ACC112 (cell line): ENCODE measurements around the gene GUCA2A.

Experiments
- H2AFZ ChIP-seq: fragments of 200-600 bp; sonication (generic); one replicate; pipeline ENCODE4 v1.6.0; 2017; ENCODE audit warnings: antibody characterized with exemption, low read length; ENCODE audit not compliant: unreplicated experiment
- H3K27ac ChIP-seq: fragments of 200-600 bp; sonication (generic); 2 replicates; pipeline ENCODE4 v1.5.1; 2014; ENCODE audit warnings: low read depth, mild to moderate bottlenecking, antibody characterized with exemption, low read length, moderate library complexity
- H3K27me3 ChIP-seq: fragments of 200-600 bp; sonication (generic); 2 replicates; pipeline ENCODE4 v1.6.1; 2014; ENCODE audit warnings: mild to moderate bottlenecking, antibody characterized with exemption, low read length, moderate library complexity, mixed read lengths; ENCODE audit not compliant: insufficient read depth
- H3K36me3 ChIP-seq: fragments of 200-600 bp; sonication (generic); 2 replicates; pipeline ENCODE4 v1.6.1; 2016; ENCODE audit warnings: mild to moderate bottlenecking, antibody characterized with exemption, low read length, moderate library complexity, mixed read lengths; ENCODE audit not compliant: insufficient read depth
- H3K4me1 ChIP-seq: fragments of 200-600 bp; sonication (generic); one replicate; pipeline ENCODE4 v1.6.1; 2016; ENCODE audit warnings: low read length, mixed read lengths; ENCODE audit not compliant: insufficient read depth, unreplicated experiment, control insufficient read depth
- H3K4me3 ChIP-seq: fragments of 200-600 bp; sonication (generic); 2 replicates; pipeline ENCODE4 v1.5.1; 2014; ENCODE audit warnings: mild to moderate bottlenecking, low read depth, low read length
- H3K79me2 ChIP-seq: fragments of 200-600 bp; sonication (generic); one replicate; pipeline ENCODE4 v1.6.0; 2016; ENCODE audit warnings: low read length; ENCODE audit not compliant: control insufficient read depth, unreplicated experiment, insufficient read depth

GUCA2A gene

GRCh38 chr1:42143896-42144710 is 20.4 kb downstream of the GUCA2A start:
- H3K4me3 ChIP-seq = no peak overlapping the region
- H3K4me1 ChIP-seq = no peaks in the 10 kb centered on the region
- no peak overlapping the region for H2AFZ ChIP-seq
- peaks cover 94% of the 10 kb centered on the region for H3K27me3 ChIP-seq
- no peaks in the 10 kb centered on the region for H3K36me3 ChIP-seq
- no peak overlapping the region for H3K27ac ChIP-seq
- no peaks in the 10 kb centered on the region for H3K79me2 ChIP-seq

- no peaks in the 10 kb centered on the region for H3K36me3 ChIP-seq
- H3K4me1 ChIP-seq = no peaks in the 10 kb centered on the region
- no peaks in the 10 kb centered on the region for H3K79me2 ChIP-seq
- H3K27ac ChIP-seq = no peak overlapping the region
- H2AFZ ChIP-seq = no peak overlapping the region
- peaks cover 94% of the 10 kb centered on the region for H3K27me3 ChIP-seq
- H3K4me3 ChIP-seq = no peak overlapping the region
Observed at GRCh38 chr1:42142894-42143675, 21.5 kb downstream of the GUCA2A start.

- peaks cover 94% of the 10 kb centered on the region for H3K27me3 ChIP-seq
- no peaks in the 10 kb centered on the region for H3K36me3 ChIP-seq
- no peaks in the 10 kb centered on the region for H3K4me1 ChIP-seq
- no peak overlapping the region for H3K27ac ChIP-seq
- no peaks in the 10 kb centered on the region for H3K79me2 ChIP-seq
- no peak overlapping the region for H2AFZ ChIP-seq
- no peak overlapping the region for H3K4me3 ChIP-seq
Observed at GRCh38 chr1:42141978-42142377, 22.6 kb downstream of the GUCA2A start.

GRCh38 chr1:42140191-42140590 is 24.4 kb downstream of the GUCA2A start:
- Histone ChIP-seq H3K27me3 (peaks cover 97% of the 10 kb centered on the region), H2AFZ (no peak overlapping the region), H3K27ac (no peak overlapping the region), H3K79me2 (no peaks in the 10 kb centered on the region), H3K36me3 (no peaks in the 10 kb centered on the region), H3K4me3 (no peak overlapping the region), H3K4me1 (no peaks in the 10 kb centered on the region)

GRCh38 chr1:42139444-42139843 is 25.1 kb downstream of the GUCA2A start:
- Histone ChIP-seq H2AFZ (no peak overlapping the region), H3K36me3 (no peaks in the 10 kb centered on the region), H3K4me3 (no peak overlapping the region), H3K79me2 (no peaks in the 10 kb centered on the region), H3K27ac (no peak overlapping the region), H3K27me3 (peaks cover 97% of the 10 kb centered on the region), H3K4me1 (no peaks in the 10 kb centered on the region)

- Histone ChIP-seq H2AFZ (no peak overlapping the region), H3K27ac (no peak overlapping the region), H3K4me3 (no peak overlapping the region), H3K79me2 (no peaks in the 10 kb centered on the region), H3K36me3 (no peaks in the 10 kb centered on the region), H3K27me3 (peaks cover 97% of the 10 kb centered on the region), H3K4me1 (no peaks in the 10 kb centered on the region)
Observed at GRCh38 chr1:42138586-42138985, 26.0 kb downstream of the GUCA2A start.

GRCh38 chr1:42137766-42138165 is 26.8 kb downstream of the GUCA2A start:
- H3K79me2 ChIP-seq = no peaks in the 10 kb centered on the region
- no peak overlapping the region for H2AFZ ChIP-seq
- no peaks in the 10 kb centered on the region for H3K4me1 ChIP-seq
- H3K27ac ChIP-seq = no peak overlapping the region
- H3K36me3 ChIP-seq = no peaks in the 10 kb centered on the region
- peaks cover 92% of the 10 kb centered on the region for H3K27me3 ChIP-seq
- no peak overlapping the region for H3K4me3 ChIP-seq

- no peak overlapping the region for H3K4me3 ChIP-seq
- no peak overlapping the region for H3K27ac ChIP-seq
- H3K36me3 ChIP-seq = no peaks in the 10 kb centered on the region
- H3K27me3 ChIP-seq = peaks cover 80% of the 10 kb centered on the region
- H3K79me2 ChIP-seq = no peaks in the 10 kb centered on the region
- H3K4me1 ChIP-seq = no peaks in the 10 kb centered on the region
- H2AFZ ChIP-seq = no peak overlapping the region
Observed at GRCh38 chr1:42136466-42136865, 28.1 kb downstream of the GUCA2A start.

- Histone ChIP-seq H3K27me3 (peaks cover 80% of the 10 kb centered on the region), H3K4me1 (no peaks in the 10 kb centered on the region), H3K36me3 (no peaks in the 10 kb centered on the region), H2AFZ (no peak overlapping the region), H3K4me3 (no peak overlapping the region), H3K27ac (no peak overlapping the region), H3K79me2 (no peaks in the 10 kb centered on the region)
Observed at GRCh38 chr1:42135426-42135825, 29.1 kb downstream of the GUCA2A start.

- Histone ChIP-seq H3K4me1 (no peaks in the 10 kb centered on the region), H3K36me3 (no peaks in the 10 kb centered on the region), H3K4me3 (no peak overlapping the region), H3K27ac (no peak overlapping the region), H2AFZ (no peak overlapping the region), H3K27me3 (peaks cover 79% of the 10 kb centered on the region), H3K79me2 (no peaks in the 10 kb centered on the region)
Observed at GRCh38 chr1:42133809-42134526, 30.6 kb downstream of the GUCA2A start.
